ENCODE measurements around the gene CCDC184. TPM values are rescaled to one million over a fixed set of nuclear protein-coding genes. Genes with fewer than 3 reads are reported as not detected.

Gene CCDC184
- total RNA-seq, 1 experiment from 2014 or later, result 0.13 TPM

- Histone ChIP-seq H3K56ac (ENCODE audit: insufficient read length, low read depth, low read length) (no peak overlapping the region), H2BK5ac (ENCODE audit: insufficient read length, low read length) (no peak overlapping the region), H3T11ph (ENCODE audit: low read length) (no peak overlapping the region), H3K79me2 (ENCODE audit: insufficient read depth, low read length) (no peaks in the 10 kb centered on the region), H2BK15ac (ENCODE audit: low read depth, low read length) (no peak overlapping the region), H3K18ac (ENCODE audit: insufficient read length, low read depth, low read length) (no peak overlapping the region), H3K9me3 (ENCODE audit: control insufficient read depth, low read depth, low read length) (no peaks in the 10 kb centered on the region), H2BK20ac (ENCODE audit: low read depth, low read length, poor library complexity, severe bottlenecking) (no peak overlapping the region), H3K4me1 (ENCODE audit: insufficient read depth, low read length) (no peaks in the 10 kb centered on the region), H3K9ac (ENCODE audit: extremely low read depth, insufficient read length, low read length) (no peak overlapping the region), H3K23ac (ENCODE audit: insufficient read length, low read depth, low read length) (no peak overlapping the region), H4K5ac (ENCODE audit: insufficient read length, low read depth, low read length) (no peak overlapping the region), H2AFZ (ENCODE audit: low read length) (no peak overlapping the region), H3K27me3 (ENCODE audit: insufficient read depth, low read length) (peaks cover 15% of the 10 kb centered on the region; the same call in 1 of the 2 replicates), H2BK120ac (ENCODE audit: low read depth, low read length, poor library complexity, severe bottlenecking) (no peak overlapping the region), H4K91ac (ENCODE audit: insufficient read length, low read depth, low read length) (no peak overlapping the region), H4K20me1 (ENCODE audit: control insufficient read depth, insufficient read depth, insufficient read length) (no peaks in the 10 kb centered on the region), H4K8ac (replicated peaks; ENCODE audit: insufficient read length, low read depth, low read length) (no peak overlapping the region), H3K4ac (ENCODE audit: low read depth, low read length) (no peak overlapping the region), H3K14ac (ENCODE audit: insufficient read depth, low read length) (no peak overlapping the region), H2BK12ac (ENCODE audit: insufficient read length, low read depth, low read length) (no peak overlapping the region), H3K27ac (ENCODE audit: insufficient read length, low read depth, low read length) (no peak overlapping the region), H3K23me2 (ENCODE audit: insufficient read length, low read depth, low read length, poor library complexity, severe bottlenecking) (peaks cover 21% of the 10 kb centered on the region), H3K4me2 (ENCODE audit: insufficient read depth, insufficient read length, low read length) (peak overlapping the region; percentile 54), H3K79me1 (ENCODE audit: insufficient read depth, low read depth, low read length, poor library complexity, severe bottlenecking) (no peaks in the 10 kb centered on the region), H2AK5ac (ENCODE audit: insufficient read length, low read length) (no peak overlapping the region)
- no peaks in the 10 kb centered on the region for H3K36me3 Mint-ChIP-seq (ENCODE audit: insufficient read depth in 1 of 3, low read depth in 3 of 3)
- H3K4me1 Mint-ChIP-seq, result peaks cover 29 to 35% of the 10 kb centered on the region in 2 experiments
- no peak for DNase-seq
- H3K27me3 Mint-ChIP-seq (ENCODE audit: low read depth), result peaks cover 97% of the 10 kb centered on the region
- H3K4me3 Mint-ChIP-seq, result peak overlapping the region; percentile 79 to 87
- no CpG with 5 or more reads among the region's 7 CpGs for WGBS (ENCODE audit: extremely low coverage, insufficient read length, low lambda C conversion rate)
- no peak overlapping the region for H3K27ac Mint-ChIP-seq
- H3K9me3 Mint-ChIP-seq, result no peaks in the 10 kb centered on the region; a peak in 2 of 5 replicates
- TF ChIP-seq CTCF (conservative IDR thresholded peaks at IDR 0.05), result no peak
Measured at GRCh38 chr12:48182631-48183030, 813 bp upstream of the CCDC184 start.

Measured in H9 (cell line).